ENCODE results near the gene LIMS2.

LIMS2 gene

GRCh38 chr2:127634066-127634617, 41.2 kb downstream of the LIMS2 start:
- Mint-ChIP-seq H3K27me3 (no peaks in the 10 kb centered on the region), H3K4me1 (ENCODE audit: low read depth) (peaks cover 43% of the 10 kb centered on the region), H3K27ac (no peak overlapping the region), H3K9me3 (no peaks in the 10 kb centered on the region), H3K4me3 (no peak overlapping the region), H3K36me3 (ENCODE audit: low read depth) (peaks cover 2% of the 10 kb centered on the region)
- no peak for DNase-seq

- Mint-ChIP-seq H3K36me3 (ENCODE audit: low read depth) (no peaks in the 10 kb centered on the region), H3K27ac (peak overlapping the region; percentile 76), H3K27me3 (no peaks in the 10 kb centered on the region), H3K4me1 (ENCODE audit: low read depth) (peaks cover 38% of the 10 kb centered on the region), H3K4me3 (no peak overlapping the region), H3K9me3 (no peaks in the 10 kb centered on the region)
- DNase-seq, result no peak
Observed at GRCh38 chr2:127633556-127634065, 41.7 kb downstream of the LIMS2 start.

GRCh38 chr2:127632592-127633489, 42.5 kb downstream of the LIMS2 start:
- peak; percentile 52 for DNase-seq

GRCh38 chr2:127631997-127632581, 43.2 kb downstream of the LIMS2 start:
- no peak for DNase-seq
- Mint-ChIP-seq H3K4me1 (ENCODE audit: low read depth) (peaks cover 27% of the 10 kb centered on the region), H3K27me3 (no peaks in the 10 kb centered on the region), H3K27ac (no peak overlapping the region), H3K36me3 (ENCODE audit: low read depth) (no peaks in the 10 kb centered on the region), H3K4me3 (no peak overlapping the region), H3K9me3 (no peaks in the 10 kb centered on the region)

More at GRCh38 chr2:127632592-127633489, 42.5 kb downstream of the LIMS2 start:
- Mint-ChIP-seq H3K27ac (peak overlapping the region; percentile 76), H3K36me3 (ENCODE audit: low read depth) (no peaks in the 10 kb centered on the region), H3K9me3 (no peaks in the 10 kb centered on the region), H3K4me3 (no peak overlapping the region), H3K4me1 (ENCODE audit: low read depth) (peaks cover 31% of the 10 kb centered on the region), H3K27me3 (no peaks in the 10 kb centered on the region)

GRCh38 chr2:127631541-127631996, 43.8 kb downstream of the LIMS2 start:
- no peak overlapping the region for H3K4me3 Mint-ChIP-seq
- no peaks in the 10 kb centered on the region for H3K9me3 Mint-ChIP-seq
- no peak overlapping the region for H3K27ac Mint-ChIP-seq
- no peaks in the 10 kb centered on the region for H3K27me3 Mint-ChIP-seq
- peaks cover 22% of the 10 kb centered on the region for H3K4me1 Mint-ChIP-seq (ENCODE audit: low read depth)
- DNase-seq, result no peak
- H3K36me3 Mint-ChIP-seq (ENCODE audit: low read depth), result no peaks in the 10 kb centered on the region

- DNase-seq, result no peak
Observed at GRCh38 chr2:127630864-127631540, 44.3 kb downstream of the LIMS2 start.

GRCh38 chr2:127630096-127630863, 45.0 kb downstream of the LIMS2 start:
- peaks cover 19% of the 10 kb centered on the region for H3K4me1 Mint-ChIP-seq (ENCODE audit: low read depth)
- H3K36me3 Mint-ChIP-seq (ENCODE audit: low read depth), result no peaks in the 10 kb centered on the region
- no peaks in the 10 kb centered on the region for H3K9me3 Mint-ChIP-seq

More at GRCh38 chr2:127630864-127631540, 44.3 kb downstream of the LIMS2 start:
- no peak overlapping the region for H3K27ac Mint-ChIP-seq
- H3K9me3 Mint-ChIP-seq, result no peaks in the 10 kb centered on the region
- H3K4me3 Mint-ChIP-seq, result no peak overlapping the region
- no peaks in the 10 kb centered on the region for H3K36me3 Mint-ChIP-seq (ENCODE audit: low read depth)
- H3K4me1 Mint-ChIP-seq (ENCODE audit: low read depth), result peaks cover 19% of the 10 kb centered on the region
- no peaks in the 10 kb centered on the region for H3K27me3 Mint-ChIP-seq

GRCh38 chr2:127629637-127630036, 45.7 kb downstream of the LIMS2 start:
- DNase-seq, result no peak
- H3K4me1 Mint-ChIP-seq (ENCODE audit: low read depth), result peaks cover 15% of the 10 kb centered on the region
- H3K4me3 Mint-ChIP-seq, result no peak overlapping the region
- H3K9me3 Mint-ChIP-seq, result no peaks in the 10 kb centered on the region
- H3K27ac Mint-ChIP-seq, result no peak overlapping the region
- H3K36me3 Mint-ChIP-seq (ENCODE audit: low read depth), result no peaks in the 10 kb centered on the region
- no peaks in the 10 kb centered on the region for H3K27me3 Mint-ChIP-seq

More at GRCh38 chr2:127630096-127630863, 45.0 kb downstream of the LIMS2 start:
- DNase-seq, result no peak
- Mint-ChIP-seq H3K4me3 (no peak overlapping the region), H3K27ac (no peak overlapping the region), H3K27me3 (no peaks in the 10 kb centered on the region)

GRCh38 chr2:127628767-127629614, 46.3 kb downstream of the LIMS2 start:
- no peaks in the 10 kb centered on the region for H3K36me3 Mint-ChIP-seq (ENCODE audit: low read depth)
- H3K4me3 Mint-ChIP-seq, result no peak overlapping the region
- DNase-seq, result no peak
- no peak overlapping the region for H3K27ac Mint-ChIP-seq
- H3K9me3 Mint-ChIP-seq, result no peaks in the 10 kb centered on the region
- H3K4me1 Mint-ChIP-seq (ENCODE audit: low read depth), result peaks cover 14% of the 10 kb centered on the region
- H3K27me3 Mint-ChIP-seq, result no peaks in the 10 kb centered on the region

GRCh38 chr2:127627740-127628571, 47.4 kb downstream of the LIMS2 start:
- no peaks in the 10 kb centered on the region for H3K36me3 Mint-ChIP-seq (ENCODE audit: low read depth)
- H3K27ac Mint-ChIP-seq, result no peak overlapping the region
- peaks cover 5% of the 10 kb centered on the region for H3K4me1 Mint-ChIP-seq (ENCODE audit: low read depth)
- no peak for DNase-seq
- H3K4me3 Mint-ChIP-seq, result no peak overlapping the region
- no peaks in the 10 kb centered on the region for H3K9me3 Mint-ChIP-seq
- no peaks in the 10 kb centered on the region for H3K27me3 Mint-ChIP-seq

GRCh38 chr2:127626917-127627739, 48.2 kb downstream of the LIMS2 start:
- H3K4me3 Mint-ChIP-seq, result no peak overlapping the region
- no peaks in the 10 kb centered on the region for H3K4me1 Mint-ChIP-seq (ENCODE audit: low read depth)
- no peaks in the 10 kb centered on the region for H3K27me3 Mint-ChIP-seq
- no peaks in the 10 kb centered on the region for H3K9me3 Mint-ChIP-seq
- DNase-seq, result no peak
- H3K36me3 Mint-ChIP-seq (ENCODE audit: low read depth), result no peaks in the 10 kb centered on the region
- H3K27ac Mint-ChIP-seq, result no peak overlapping the region

GRCh38 chr2:127626175-127626574, 49.2 kb downstream of the LIMS2 start:
- Mint-ChIP-seq H3K27me3 (no peaks in the 10 kb centered on the region), H3K36me3 (ENCODE audit: low read depth) (no peaks in the 10 kb centered on the region), H3K27ac (no peak overlapping the region), H3K4me1 (ENCODE audit: low read depth) (no peaks in the 10 kb centered on the region), H3K9me3 (no peaks in the 10 kb centered on the region), H3K4me3 (no peak overlapping the region)
- DNase-seq, result peak; percentile 16
